ENCODE measurements around the gene NFATC2IP. TPM values are rescaled to one million over a fixed set of nuclear protein-coding genes. Genes with fewer than 3 reads are reported as not detected.
"Not testable (repeated sequence)": the region's sequence is repeated elsewhere in the genome, so short reads cannot be mapped to it uniquely, and the experiment has no call there.

The NFATC2IP gene
- total RNA-seq, 1 donor from 2014 or later = 61.0 TPM

GRCh38 chr16:28964072-28964471 is 13.3 kb downstream of the NFATC2IP start:
- peaks cover 36% of the 10 kb centered on the region for H3K36me3 Mint-ChIP-seq (ENCODE audit: low read depth, unreplicated experiment)
- H3K4me1 Mint-ChIP-seq (ENCODE audit: unreplicated experiment) = no peaks in the 10 kb centered on the region
- no peaks in the 10 kb centered on the region for H3K9me3 Mint-ChIP-seq (ENCODE audit: unreplicated experiment)
- no peak for DNase-seq (ENCODE audit: low spot score)
- no peak overlapping the region for H3K4me3 Mint-ChIP-seq (ENCODE audit: unreplicated experiment)
- H3K27me3 Mint-ChIP-seq (ENCODE audit: unreplicated experiment) = peaks cover 6% of the 10 kb centered on the region
- H3K27ac Mint-ChIP-seq (ENCODE audit: unreplicated experiment) = no peak overlapping the region
- TF ChIP-seq, protein P1, sequence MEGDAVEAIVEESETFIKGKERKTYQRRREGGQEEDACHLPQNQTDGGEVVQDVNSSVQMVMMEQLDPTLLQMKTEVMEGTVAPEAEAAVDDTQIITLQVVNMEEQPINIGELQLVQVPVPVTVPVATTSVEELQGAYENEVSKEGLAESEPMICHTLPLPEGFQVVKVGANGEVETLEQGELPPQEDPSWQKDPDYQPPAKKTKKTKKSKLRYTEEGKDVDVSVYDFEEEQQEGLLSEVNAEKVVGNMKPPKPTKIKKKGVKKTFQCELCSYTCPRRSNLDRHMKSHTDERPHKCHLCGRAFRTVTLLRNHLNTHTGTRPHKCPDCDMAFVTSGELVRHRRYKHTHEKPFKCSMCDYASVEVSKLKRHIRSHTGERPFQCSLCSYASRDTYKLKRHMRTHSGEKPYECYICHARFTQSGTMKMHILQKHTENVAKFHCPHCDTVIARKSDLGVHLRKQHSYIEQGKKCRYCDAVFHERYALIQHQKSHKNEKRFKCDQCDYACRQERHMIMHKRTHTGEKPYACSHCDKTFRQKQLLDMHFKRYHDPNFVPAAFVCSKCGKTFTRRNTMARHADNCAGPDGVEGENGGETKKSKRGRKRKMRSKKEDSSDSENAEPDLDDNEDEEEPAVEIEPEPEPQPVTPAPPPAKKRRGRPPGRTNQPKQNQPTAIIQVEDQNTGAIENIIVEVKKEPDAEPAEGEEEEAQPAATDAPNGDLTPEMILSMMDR (IDR thresholded peaks at IDR 0.05; ENCODE audit: unreplicated experiment) = no peak

DNA sequence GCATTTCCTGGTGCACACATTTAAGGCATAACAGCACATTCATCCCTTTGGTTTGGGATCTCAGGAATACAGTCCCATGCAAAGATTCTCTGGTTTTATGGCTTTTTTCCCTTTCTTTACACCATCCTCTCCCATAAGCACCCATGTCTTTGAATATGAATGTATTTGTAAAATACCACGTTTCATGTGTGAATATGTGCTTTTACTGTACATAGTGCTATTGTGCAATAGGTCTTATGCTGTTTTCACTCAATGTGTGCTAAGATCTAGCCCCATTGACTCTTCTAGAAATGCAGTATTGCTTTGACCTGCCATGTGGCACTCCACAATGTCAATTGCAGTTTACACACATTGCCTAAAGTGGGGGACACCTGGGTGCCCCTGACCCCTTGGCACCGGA is 13.8 kb downstream of the NFATC2IP start:
- TF ChIP-seq, protein P1 (IDR thresholded peaks at IDR 0.05; ENCODE audit: unreplicated experiment) = no peak
- H3K4me3 Mint-ChIP-seq (ENCODE audit: unreplicated experiment) = no peak overlapping the region
- DNase-seq (ENCODE audit: low spot score) = no peak
- H3K9me3 Mint-ChIP-seq (ENCODE audit: unreplicated experiment) = no peaks in the 10 kb centered on the region
- H3K4me1 Mint-ChIP-seq (ENCODE audit: unreplicated experiment) = no peaks in the 10 kb centered on the region
- no peak overlapping the region for H3K27ac Mint-ChIP-seq (ENCODE audit: unreplicated experiment)
- peaks cover 34% of the 10 kb centered on the region for H3K36me3 Mint-ChIP-seq (ENCODE audit: low read depth, unreplicated experiment)
- peaks cover 6% of the 10 kb centered on the region for H3K27me3 Mint-ChIP-seq (ENCODE audit: unreplicated experiment)

DNA sequence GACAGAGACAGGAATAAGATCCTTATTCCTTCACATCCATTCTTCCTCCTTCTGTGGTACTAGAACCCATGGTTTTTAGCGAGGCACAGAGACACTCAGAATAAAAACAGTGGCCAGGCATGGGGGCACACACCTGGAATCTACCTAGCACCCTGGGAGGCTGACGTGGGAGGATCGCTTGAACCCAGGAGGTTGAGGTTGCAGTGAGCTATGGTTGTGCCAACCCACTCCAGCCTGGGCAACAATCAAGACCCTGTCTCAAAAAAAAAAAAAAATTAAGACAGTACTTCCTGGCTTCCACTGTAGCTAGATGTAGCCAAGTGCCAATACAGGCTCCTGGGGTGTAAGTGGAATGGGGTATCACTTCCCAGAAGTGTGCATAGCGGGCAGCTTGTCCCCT is 16.4 kb downstream of the NFATC2IP start:
- peaks cover 22% of the 10 kb centered on the region for H3K36me3 Mint-ChIP-seq (ENCODE audit: low read depth, unreplicated experiment)
- peaks cover 6% of the 10 kb centered on the region for H3K27me3 Mint-ChIP-seq (ENCODE audit: unreplicated experiment)
- no peaks in the 10 kb centered on the region for H3K4me1 Mint-ChIP-seq (ENCODE audit: unreplicated experiment)
- no peaks in the 10 kb centered on the region for H3K9me3 Mint-ChIP-seq (ENCODE audit: unreplicated experiment)
- no peak overlapping the region for H3K4me3 Mint-ChIP-seq (ENCODE audit: unreplicated experiment)
- H3K27ac Mint-ChIP-seq (ENCODE audit: unreplicated experiment) = no peak overlapping the region
- no peak for DNase-seq (ENCODE audit: low spot score)
- TF ChIP-seq, protein P1 (IDR thresholded peaks at IDR 0.05; ENCODE audit: unreplicated experiment) = no peak

DNA sequence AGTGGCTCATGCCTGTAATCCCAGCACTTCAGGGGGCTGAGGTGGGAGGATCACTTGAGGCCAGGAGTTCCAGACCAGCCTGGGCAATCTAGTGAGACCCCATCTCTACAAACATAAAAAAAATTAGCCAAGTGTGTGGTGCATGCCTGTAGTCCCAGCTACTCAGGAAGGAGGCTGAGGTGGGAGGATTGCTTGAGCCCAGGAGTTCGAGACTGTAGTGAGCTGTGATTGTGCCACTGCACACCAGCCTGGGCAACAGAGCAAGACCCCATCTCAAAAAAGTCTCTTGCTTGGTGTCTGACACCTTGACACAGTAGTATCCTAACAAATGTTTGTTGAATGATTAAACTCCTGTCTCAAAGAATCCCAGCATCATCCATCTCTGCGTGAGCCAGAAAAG is 19.0 kb downstream of the NFATC2IP start:
- H3K4me3 Mint-ChIP-seq (ENCODE audit: unreplicated experiment); H3K27ac Mint-ChIP-seq (ENCODE audit: unreplicated experiment); H3K27me3 Mint-ChIP-seq (ENCODE audit: unreplicated experiment); DNase-seq (ENCODE audit: low spot score); H3K4me1 Mint-ChIP-seq (ENCODE audit: unreplicated experiment); H3K36me3 Mint-ChIP-seq (ENCODE audit: low read depth, unreplicated experiment); H3K9me3 Mint-ChIP-seq (ENCODE audit: unreplicated experiment): not testable (repeated sequence)

DNA sequence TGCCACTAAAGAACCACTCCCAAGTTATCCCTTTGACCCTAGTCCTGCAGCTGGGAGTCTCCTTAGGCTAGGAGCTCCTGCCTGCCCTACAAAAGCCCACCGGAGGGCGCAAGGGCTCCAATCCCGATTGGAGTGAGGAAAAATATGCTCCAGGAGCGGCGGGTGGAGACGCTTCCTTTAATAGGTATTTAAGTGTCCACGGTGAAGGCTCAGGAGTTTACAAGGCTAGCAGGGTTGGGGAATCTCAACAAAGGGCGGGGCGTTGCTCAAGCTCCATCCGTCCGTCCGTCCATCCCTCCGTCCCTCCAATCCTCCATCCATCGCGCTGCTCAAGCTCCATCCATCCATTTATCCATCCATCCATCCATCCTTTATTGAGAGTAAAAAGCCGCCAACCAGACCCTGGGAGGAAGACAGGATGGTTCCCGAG is 23.3 kb downstream of the NFATC2IP start:
- DNase-seq (ENCODE audit: low spot score) = peak; percentile 76
- Mint-ChIP-seq H3K27ac (ENCODE audit: unreplicated experiment) (peak overlapping the region; percentile 93), H3K4me1 (ENCODE audit: unreplicated experiment) (peaks cover 8% of the 10 kb centered on the region), H3K27me3 (ENCODE audit: unreplicated experiment) (peaks cover 6% of the 10 kb centered on the region), H3K9me3 (ENCODE audit: unreplicated experiment) (no peaks in the 10 kb centered on the region), H3K4me3 (ENCODE audit: unreplicated experiment) (peak overlapping the region; percentile 94), H3K36me3 (ENCODE audit: low read depth, unreplicated experiment) (peaks cover 11% of the 10 kb centered on the region)
- TF ChIP-seq, protein P1 (IDR thresholded peaks at IDR 0.05; ENCODE audit: unreplicated experiment) = peak; percentile 10
